ENCODE data around the gene CAPS.

Gene CAPS

GRCh38 chr19:5950741-5951140 is 36.7 kb downstream of the CAPS start:
- H3K36me3 ChIP-seq (ENCODE audit: control insufficient read depth, insufficient read depth, low read length) = peaks cover 54% of the 10 kb centered on the region
- no peaks in the 10 kb centered on the region for H3K9me3 ChIP-seq (ENCODE audit: control insufficient read depth, low read length)
- H3K4me3 ChIP-seq (ENCODE audit: extremely low read depth, insufficient read depth, low read length, poor library complexity, severe bottlenecking) = no peak overlapping the region
- H3K4me1 ChIP-seq (ENCODE audit: control insufficient read depth, insufficient read depth, low read length, poor library complexity, severe bottlenecking) = peaks cover 8% of the 10 kb centered on the region
- peak overlapping the region; percentile 30 for H3K27ac ChIP-seq (ENCODE audit: low read depth, low read length, severe bottlenecking)
- 62 to 100% methylated on average over 1 to 3 of the region's 3 CpGs for WGBS, 2 experiments (ENCODE audit: insufficient coverage in 2 of 2)

DNA sequence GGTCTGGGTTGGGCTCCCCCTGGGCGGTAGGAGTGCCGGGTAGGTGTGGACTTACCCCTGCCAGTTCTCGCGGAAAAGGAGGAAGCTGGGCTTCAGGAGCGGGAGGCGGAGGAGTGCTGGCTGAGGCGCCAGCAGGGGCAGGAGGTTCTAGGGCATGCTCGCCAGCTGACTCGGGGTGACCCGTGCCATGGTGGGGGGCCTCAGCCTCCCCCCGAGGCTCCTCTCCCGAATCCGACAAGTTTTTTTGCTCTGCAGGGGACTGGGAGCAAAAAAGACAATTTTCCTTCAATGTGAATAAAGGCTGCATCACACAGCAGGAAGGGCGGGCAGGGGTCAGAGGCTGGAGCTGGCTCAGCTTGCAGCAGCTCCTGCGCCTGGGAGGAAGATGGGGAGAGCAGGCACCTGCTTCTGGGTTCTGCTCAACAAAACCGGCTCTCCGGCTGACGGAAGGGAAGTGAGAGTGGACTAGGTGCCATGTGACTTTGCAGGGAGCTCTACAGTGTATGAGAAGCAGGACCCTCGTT is 37.3 kb downstream of the CAPS start:
- WGBS, 2 experiments (ENCODE audit: insufficient coverage in 2 of 2) = 55% methylated on average over 15 to 19 of the region's 19 CpGs
- Histone ChIP-seq H3K4me1 (ENCODE audit: control insufficient read depth, insufficient read depth, low read length, poor library complexity, severe bottlenecking) (peaks cover 8% of the 10 kb centered on the region), H3K27ac (ENCODE audit: low read depth, low read length, severe bottlenecking) (peak overlapping the region; percentile 30), H3K4me3 (ENCODE audit: extremely low read depth, insufficient read depth, low read length, poor library complexity, severe bottlenecking) (no peak overlapping the region), H3K36me3 (ENCODE audit: control insufficient read depth, insufficient read depth, low read length) (peaks cover 54% of the 10 kb centered on the region), H3K9me3 (ENCODE audit: control insufficient read depth, low read length) (no peaks in the 10 kb centered on the region)

GRCh38 chr19:5952193-5953029 is 38.4 kb downstream of the CAPS start:
- Histone ChIP-seq H3K9me3 (ENCODE audit: control insufficient read depth, low read length) (no peaks in the 10 kb centered on the region), H3K27ac (ENCODE audit: low read depth, low read length, severe bottlenecking) (no peak overlapping the region), H3K4me3 (ENCODE audit: extremely low read depth, insufficient read depth, low read length, poor library complexity, severe bottlenecking) (no peak overlapping the region), H3K4me1 (ENCODE audit: control insufficient read depth, insufficient read depth, low read length, poor library complexity, severe bottlenecking) (peaks cover 11% of the 10 kb centered on the region), H3K36me3 (ENCODE audit: control insufficient read depth, insufficient read depth, low read length) (peaks cover 49% of the 10 kb centered on the region)
- WGBS, 2 experiments (ENCODE audit: insufficient coverage in 2 of 2) = 87% methylated on average over 12 to 16 of the region's 18 CpGs

GRCh38 chr19:5953030-5953589 is 39.1 kb downstream of the CAPS start:
- H3K27ac ChIP-seq (ENCODE audit: low read depth, low read length, severe bottlenecking) = no peak overlapping the region
- 78 to 81% methylated on average over 4 of the region's 5 CpGs for WGBS, 2 experiments (ENCODE audit: insufficient coverage in 2 of 2)
- peaks cover 42% of the 10 kb centered on the region for H3K36me3 ChIP-seq (ENCODE audit: control insufficient read depth, insufficient read depth, low read length)
- no peaks in the 10 kb centered on the region for H3K9me3 ChIP-seq (ENCODE audit: control insufficient read depth, low read length)
- peaks cover 14% of the 10 kb centered on the region for H3K4me1 ChIP-seq (ENCODE audit: control insufficient read depth, insufficient read depth, low read length, poor library complexity, severe bottlenecking)
- H3K4me3 ChIP-seq (ENCODE audit: extremely low read depth, insufficient read depth, low read length, poor library complexity, severe bottlenecking) = no peak overlapping the region

DNA sequence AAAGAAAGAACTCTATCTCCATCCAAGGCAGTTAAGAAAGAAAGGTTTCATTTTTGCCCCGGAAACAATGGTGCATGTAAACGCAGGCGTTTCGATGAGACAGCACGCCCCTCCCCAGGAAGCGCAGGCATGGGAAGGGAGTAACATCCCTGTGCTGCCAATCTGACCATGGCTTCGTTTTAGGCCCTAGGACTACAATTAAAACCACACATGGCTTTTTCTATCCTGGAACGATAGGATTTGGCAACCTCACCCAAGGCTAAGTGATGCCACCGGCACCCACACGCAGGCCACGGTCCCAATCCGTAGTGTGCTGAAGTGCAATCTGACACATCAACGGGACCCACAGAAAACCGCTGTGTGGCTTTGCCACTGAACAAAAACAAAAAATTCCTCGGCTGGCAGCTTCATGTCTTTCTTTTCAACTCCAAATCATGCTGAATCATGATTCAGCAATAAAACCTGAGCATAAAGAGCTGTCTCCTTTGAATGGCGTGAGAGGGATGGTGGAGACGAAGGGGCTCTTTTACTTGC is 39.7 kb downstream of the CAPS start:
- H3K27ac ChIP-seq (ENCODE audit: low read depth, low read length, severe bottlenecking) = no peak overlapping the region
- peaks cover 41% of the 10 kb centered on the region for H3K36me3 ChIP-seq (ENCODE audit: control insufficient read depth, insufficient read depth, low read length)
- 81 to 86% methylated on average over 16 to 17 of the region's 17 CpGs for WGBS, 2 experiments (ENCODE audit: insufficient coverage in 2 of 2)
- peaks cover 16% of the 10 kb centered on the region for H3K4me1 ChIP-seq (ENCODE audit: control insufficient read depth, insufficient read depth, low read length, poor library complexity, severe bottlenecking)
- no peaks in the 10 kb centered on the region for H3K9me3 ChIP-seq (ENCODE audit: control insufficient read depth, low read length)
- no peak overlapping the region for H3K4me3 ChIP-seq (ENCODE audit: extremely low read depth, insufficient read depth, low read length, poor library complexity, severe bottlenecking)

DNA sequence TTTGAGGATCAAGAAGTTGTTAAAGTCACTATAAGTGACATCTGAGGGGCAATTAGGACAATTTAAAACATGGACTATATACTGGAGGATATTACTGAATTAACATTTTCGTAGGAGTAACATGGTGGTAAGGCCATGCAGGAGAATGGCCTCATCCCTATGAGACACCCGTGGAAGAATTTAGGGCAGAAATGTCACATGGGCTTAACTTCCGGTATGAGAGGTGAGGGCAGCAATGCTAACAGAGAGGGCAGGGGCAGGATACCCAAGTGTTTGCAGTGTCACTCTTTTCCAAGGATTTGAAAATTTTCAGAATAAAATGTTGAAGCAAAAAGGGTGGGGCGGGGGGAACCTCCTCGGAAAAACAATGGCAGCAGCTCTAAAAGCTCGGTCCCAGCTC is 40.2 kb downstream of the CAPS start:
- Histone ChIP-seq H3K4me3 (ENCODE audit: extremely low read depth, insufficient read depth, low read length, poor library complexity, severe bottlenecking) (no peak overlapping the region), H3K9me3 (ENCODE audit: control insufficient read depth, low read length) (no peaks in the 10 kb centered on the region), H3K27ac (ENCODE audit: low read depth, low read length, severe bottlenecking) (peak overlapping the region; percentile 58), H3K36me3 (ENCODE audit: control insufficient read depth, insufficient read depth, low read length) (peaks cover 35% of the 10 kb centered on the region), H3K4me1 (ENCODE audit: control insufficient read depth, insufficient read depth, low read length, poor library complexity, severe bottlenecking) (peaks cover 16% of the 10 kb centered on the region)
- WGBS, 2 experiments (ENCODE audit: insufficient coverage in 2 of 2) = 81 to 89% methylated on average over 6 of the region's 6 CpGs

DNA sequence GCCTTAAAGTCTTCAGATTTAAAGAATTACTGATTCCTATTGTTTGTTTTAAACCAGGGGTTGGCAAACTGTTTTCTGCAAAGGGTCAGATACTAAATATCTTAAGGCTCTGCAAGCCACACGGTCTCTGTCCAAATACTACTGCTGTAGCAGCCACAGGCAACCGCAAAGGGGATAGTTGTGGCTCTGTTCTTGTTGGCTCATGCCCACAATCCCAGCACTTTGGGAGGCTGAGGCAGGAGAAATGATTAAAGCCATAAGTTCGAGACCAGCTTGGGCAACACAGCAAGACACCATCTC is 41.5 kb downstream of the CAPS start:
- no peak overlapping the region for H3K4me3 ChIP-seq (ENCODE audit: extremely low read depth, insufficient read depth, low read length, poor library complexity, severe bottlenecking)
- H3K4me1 ChIP-seq (ENCODE audit: control insufficient read depth, insufficient read depth, low read length, poor library complexity, severe bottlenecking) = peaks cover 16% of the 10 kb centered on the region
- H3K9me3 ChIP-seq (ENCODE audit: control insufficient read depth, low read length) = no peaks in the 10 kb centered on the region
- peak overlapping the region; percentile 23 for H3K27ac ChIP-seq (ENCODE audit: low read depth, low read length, severe bottlenecking)
- peaks cover 28% of the 10 kb centered on the region for H3K36me3 ChIP-seq (ENCODE audit: control insufficient read depth, insufficient read depth, low read length)
- WGBS, 2 experiments (ENCODE audit: insufficient coverage in 2 of 2) = 73 to 100% methylated on average over 2 of the region's 3 CpGs

DNA sequence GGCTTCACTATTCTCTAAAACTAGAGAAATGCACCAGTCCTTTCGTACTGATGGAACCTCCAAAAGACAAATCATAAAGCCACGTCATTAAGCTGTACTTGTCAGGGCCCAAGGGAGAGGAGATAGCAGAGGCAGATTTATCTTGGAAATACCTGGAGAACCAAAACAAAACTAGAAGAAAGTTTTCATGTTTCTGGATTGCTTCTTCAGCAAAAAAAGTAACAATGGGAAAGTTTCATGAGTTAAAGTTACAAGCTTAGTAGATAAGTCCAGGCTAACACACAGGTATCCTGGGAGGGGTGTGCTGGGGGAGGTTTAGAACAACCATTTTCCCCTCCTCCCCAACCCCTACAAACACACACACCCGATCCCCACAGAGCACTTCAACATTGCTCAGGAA is 42.3 kb downstream of the CAPS start:
- H3K27ac ChIP-seq (ENCODE audit: low read depth, low read length, severe bottlenecking) = no peak overlapping the region
- H3K9me3 ChIP-seq (ENCODE audit: control insufficient read depth, low read length) = no peaks in the 10 kb centered on the region
- 40 to 100% methylated on average over 1 to 2 of the region's 3 CpGs for WGBS, 2 experiments (ENCODE audit: insufficient coverage in 2 of 2)
- H3K4me3 ChIP-seq (ENCODE audit: extremely low read depth, insufficient read depth, low read length, poor library complexity, severe bottlenecking) = no peak overlapping the region
- H3K36me3 ChIP-seq (ENCODE audit: control insufficient read depth, insufficient read depth, low read length) = peaks cover 23% of the 10 kb centered on the region
- peaks cover 14% of the 10 kb centered on the region for H3K4me1 ChIP-seq (ENCODE audit: control insufficient read depth, insufficient read depth, low read length, poor library complexity, severe bottlenecking)

- peaks cover 20% of the 10 kb centered on the region for H3K36me3 ChIP-seq (ENCODE audit: control insufficient read depth, insufficient read depth, low read length)
- no peaks in the 10 kb centered on the region for H3K9me3 ChIP-seq (ENCODE audit: control insufficient read depth, low read length)
- H3K4me3 ChIP-seq (ENCODE audit: extremely low read depth, insufficient read depth, low read length, poor library complexity, severe bottlenecking) = no peak overlapping the region
- WGBS, 2 experiments (ENCODE audit: insufficient coverage in 2 of 2) = 93 to 97% methylated on average over 7 to 9 of the region's 12 CpGs
- H3K4me1 ChIP-seq (ENCODE audit: control insufficient read depth, insufficient read depth, low read length, poor library complexity, severe bottlenecking) = peaks cover 11% of the 10 kb centered on the region
- no peak overlapping the region for H3K27ac ChIP-seq (ENCODE audit: low read depth, low read length, severe bottlenecking)
Observed at GRCh38 chr19:5956728-5957127, 42.7 kb downstream of the CAPS start.

GRCh38 chr19:5957170-5957569 is 43.1 kb downstream of the CAPS start:
- Histone ChIP-seq H3K27ac (ENCODE audit: low read depth, low read length, severe bottlenecking) (no peak overlapping the region), H3K4me3 (ENCODE audit: extremely low read depth, insufficient read depth, low read length, poor library complexity, severe bottlenecking) (no peak overlapping the region), H3K4me1 (ENCODE audit: control insufficient read depth, insufficient read depth, low read length, poor library complexity, severe bottlenecking) (peaks cover 13% of the 10 kb centered on the region), H3K36me3 (ENCODE audit: control insufficient read depth, insufficient read depth, low read length) (peaks cover 18% of the 10 kb centered on the region), H3K9me3 (ENCODE audit: control insufficient read depth, low read length) (no peaks in the 10 kb centered on the region)
- WGBS, 2 experiments (ENCODE audit: insufficient coverage in 2 of 2) = 92 to 93% methylated on average over 7 to 8 of the region's 10 CpGs

All from mesodermal cell (in vitro differentiated cells).